ACC112 (cell line): ENCODE data around the gene SEMA4C.

Experiments
- H2AFZ ChIP-seq: fragments of 200-600 bp; sonication (generic); one replicate; pipeline ENCODE4 v1.6.0; 2017; ENCODE audit warnings: antibody characterized with exemption, low read length; ENCODE audit not compliant: unreplicated experiment
- H3K27ac ChIP-seq: fragments of 200-600 bp; sonication (generic); 2 replicates; pipeline ENCODE4 v1.5.1; 2014; ENCODE audit warnings: low read depth, mild to moderate bottlenecking, antibody characterized with exemption, low read length, moderate library complexity
- H3K27me3 ChIP-seq: fragments of 200-600 bp; sonication (generic); 2 replicates; pipeline ENCODE4 v1.6.1; 2014; ENCODE audit warnings: mild to moderate bottlenecking, antibody characterized with exemption, low read length, moderate library complexity, mixed read lengths; ENCODE audit not compliant: insufficient read depth
- H3K36me3 ChIP-seq: fragments of 200-600 bp; sonication (generic); 2 replicates; pipeline ENCODE4 v1.6.1; 2016; ENCODE audit warnings: mild to moderate bottlenecking, antibody characterized with exemption, low read length, moderate library complexity, mixed read lengths; ENCODE audit not compliant: insufficient read depth
- H3K4me1 ChIP-seq: fragments of 200-600 bp; sonication (generic); one replicate; pipeline ENCODE4 v1.6.1; 2016; ENCODE audit warnings: low read length, mixed read lengths; ENCODE audit not compliant: insufficient read depth, unreplicated experiment, control insufficient read depth
- H3K4me3 ChIP-seq: fragments of 200-600 bp; sonication (generic); 2 replicates; pipeline ENCODE4 v1.5.1; 2014; ENCODE audit warnings: mild to moderate bottlenecking, low read depth, low read length
- H3K79me2 ChIP-seq: fragments of 200-600 bp; sonication (generic); one replicate; pipeline ENCODE4 v1.6.0; 2016; ENCODE audit warnings: low read length; ENCODE audit not compliant: control insufficient read depth, unreplicated experiment, insufficient read depth

SEMA4C gene

GRCh38 chr2:96909611-96910021 lies 39.7 kb upstream of the SEMA4C start:
- Histone ChIP-seq H2AFZ (no peak overlapping the region), H3K27me3 (peaks cover 17% of the 10 kb centered on the region), H3K4me3 (no peak overlapping the region), H3K4me1 (no peaks in the 10 kb centered on the region), H3K36me3 (no peaks in the 10 kb centered on the region), H3K79me2 (no peaks in the 10 kb centered on the region), H3K27ac (no peak overlapping the region)

DNA sequence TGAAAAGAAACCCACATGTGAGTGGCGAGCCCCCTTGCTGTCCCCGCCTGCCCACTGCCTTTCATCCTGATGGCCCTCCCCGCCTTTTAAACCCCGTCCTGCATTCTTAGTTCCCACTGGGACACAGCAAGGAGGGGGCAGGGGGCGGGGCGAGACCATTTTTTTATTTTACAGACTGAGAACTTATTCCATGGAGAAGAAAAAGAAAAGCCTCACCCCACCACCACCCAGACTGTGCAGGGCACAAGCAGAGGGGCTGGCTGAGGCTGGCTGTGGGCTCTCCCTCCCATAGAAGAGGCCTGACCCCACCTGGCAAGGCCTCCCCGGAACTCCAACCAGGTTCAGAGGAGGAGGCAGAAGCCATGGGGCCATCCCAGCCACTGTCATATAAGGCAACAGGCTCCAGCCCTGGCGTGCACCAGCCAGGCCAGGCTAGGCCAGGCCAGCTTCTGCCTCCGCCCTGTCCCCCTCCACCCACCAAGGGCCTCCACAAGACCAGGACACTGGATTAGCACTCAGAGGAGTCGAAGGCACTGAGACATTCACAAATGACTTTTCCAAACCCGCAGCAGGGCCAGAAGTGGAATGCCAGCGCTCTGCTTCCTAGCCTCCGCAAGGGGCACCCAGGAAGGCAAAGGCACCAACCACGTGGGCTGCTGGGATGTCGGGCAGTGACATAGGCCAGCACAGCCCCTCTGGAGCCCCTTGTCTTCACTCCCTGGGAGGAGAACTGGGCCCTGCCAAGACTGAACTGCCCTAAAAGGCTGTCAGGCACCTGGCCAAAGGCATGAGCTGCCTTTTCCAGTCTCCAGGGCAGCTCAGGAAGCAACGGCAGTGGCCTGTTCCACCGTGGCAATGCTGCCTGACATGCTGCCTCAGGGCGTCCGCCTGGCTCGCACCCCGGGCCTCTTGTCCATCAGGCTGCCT lies 37.5 kb upstream of the SEMA4C start:
- Histone ChIP-seq H2AFZ (no peak overlapping the region), H3K79me2 (no peaks in the 10 kb centered on the region), H3K4me3 (no peak overlapping the region), H3K36me3 (no peaks in the 10 kb centered on the region), H3K4me1 (no peaks in the 10 kb centered on the region), H3K27ac (no peak overlapping the region), H3K27me3 (peaks cover 14% of the 10 kb centered on the region)

- no peak overlapping the region for H2AFZ ChIP-seq
- no peak overlapping the region for H3K4me3 ChIP-seq
- H3K27ac ChIP-seq = no peak overlapping the region
- H3K4me1 ChIP-seq = no peaks in the 10 kb centered on the region
- H3K79me2 ChIP-seq = no peaks in the 10 kb centered on the region
- peaks cover 14% of the 10 kb centered on the region for H3K27me3 ChIP-seq
- H3K36me3 ChIP-seq = no peaks in the 10 kb centered on the region
Observed at GRCh38 chr2:96906729-96907114, 36.8 kb upstream of the SEMA4C start.

DNA sequence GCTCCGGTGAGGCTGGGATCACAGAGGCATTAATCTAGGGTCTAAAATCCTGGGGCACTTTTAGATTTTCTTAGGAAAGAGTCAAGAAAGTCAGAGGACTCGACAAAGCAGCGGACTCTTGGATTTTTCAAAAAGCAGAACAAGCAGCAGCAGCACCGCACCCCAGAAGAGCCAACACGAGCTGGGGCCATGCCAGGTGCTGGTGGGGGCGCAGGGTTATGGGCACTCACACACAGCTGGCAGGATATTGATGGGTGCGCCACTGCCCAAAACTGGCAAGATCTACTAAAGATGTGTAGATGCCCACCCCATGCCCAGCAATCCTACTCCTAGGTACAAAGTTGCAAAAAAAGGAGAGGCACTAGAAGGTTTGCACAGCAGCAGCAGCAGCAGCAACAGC lies 33.9 kb upstream of the SEMA4C start:
- H3K36me3 ChIP-seq = no peaks in the 10 kb centered on the region
- no peaks in the 10 kb centered on the region for H3K79me2 ChIP-seq
- H3K4me1 ChIP-seq = peaks cover 4% of the 10 kb centered on the region
- no peak overlapping the region for H3K4me3 ChIP-seq
- no peak overlapping the region for H3K27ac ChIP-seq
- no peaks in the 10 kb centered on the region for H3K27me3 ChIP-seq
- H2AFZ ChIP-seq = no peak overlapping the region

GRCh38 chr2:96903318-96903717 lies 33.4 kb upstream of the SEMA4C start:
- Histone ChIP-seq H3K27me3 (no peaks in the 10 kb centered on the region), H3K27ac (no peak overlapping the region), H3K4me3 (no peak overlapping the region), H3K79me2 (no peaks in the 10 kb centered on the region), H3K4me1 (peaks cover 5% of the 10 kb centered on the region), H2AFZ (no peak overlapping the region), H3K36me3 (no peaks in the 10 kb centered on the region)

- peaks cover 5% of the 10 kb centered on the region for H3K4me1 ChIP-seq
- no peak overlapping the region for H3K27ac ChIP-seq
- no peak overlapping the region for H2AFZ ChIP-seq
- H3K79me2 ChIP-seq = no peaks in the 10 kb centered on the region
- no peaks in the 10 kb centered on the region for H3K36me3 ChIP-seq
- no peaks in the 10 kb centered on the region for H3K27me3 ChIP-seq
- no peak overlapping the region for H3K4me3 ChIP-seq
Observed at GRCh38 chr2:96900237-96900636, 30.4 kb upstream of the SEMA4C start.

GRCh38 chr2:96899413-96899741 lies 29.5 kb upstream of the SEMA4C start:
- no peaks in the 10 kb centered on the region for H3K79me2 ChIP-seq
- no peaks in the 10 kb centered on the region for H3K27me3 ChIP-seq
- no peaks in the 10 kb centered on the region for H3K36me3 ChIP-seq
- no peak overlapping the region for H2AFZ ChIP-seq
- H3K4me1 ChIP-seq = peaks cover 5% of the 10 kb centered on the region
- H3K4me3 ChIP-seq = no peak overlapping the region
- H3K27ac ChIP-seq = no peak overlapping the region

DNA sequence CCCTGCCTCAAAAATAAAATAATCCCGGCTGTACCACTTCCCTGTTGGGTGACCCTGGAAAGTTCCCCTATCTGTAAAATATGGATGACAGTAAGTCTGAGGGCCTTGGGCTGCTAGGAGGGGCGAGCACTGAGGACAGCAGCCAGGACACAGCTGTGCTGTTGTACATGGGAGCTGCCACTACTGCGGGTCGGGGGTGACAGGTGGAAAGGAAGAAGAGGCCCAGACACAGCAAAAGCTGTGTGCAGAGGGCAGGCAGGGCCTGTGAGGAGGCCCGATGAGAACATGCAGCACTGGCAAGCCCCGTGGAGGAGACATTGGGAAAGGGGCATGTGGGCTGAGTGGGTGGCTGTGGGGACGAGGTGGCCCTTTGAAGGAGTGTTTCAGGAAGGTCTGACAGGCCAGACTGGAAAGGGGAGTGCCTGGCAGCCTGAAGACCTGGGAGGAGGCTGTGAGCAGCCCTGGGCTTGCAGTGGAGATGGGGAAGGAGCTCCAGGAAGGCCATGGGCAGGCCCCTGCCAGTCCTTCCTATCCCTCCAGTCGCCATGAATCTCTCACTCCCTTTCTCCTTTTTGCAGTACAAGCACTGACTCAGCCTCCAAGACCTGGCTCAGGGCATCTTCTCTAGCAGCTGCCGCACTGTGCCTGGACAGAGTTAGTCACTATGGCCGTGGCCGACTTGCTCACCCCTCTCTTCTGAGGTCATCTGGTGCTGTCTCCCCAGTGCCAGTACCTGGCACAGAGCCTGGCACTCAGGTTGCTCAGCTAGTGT lies 28.9 kb upstream of the SEMA4C start:
- H3K27me3 ChIP-seq = no peaks in the 10 kb centered on the region
- H3K36me3 ChIP-seq = no peaks in the 10 kb centered on the region
- H3K27ac ChIP-seq = no peak overlapping the region
- no peak overlapping the region for H3K4me3 ChIP-seq
- H3K4me1 ChIP-seq = peaks cover 5% of the 10 kb centered on the region
- H3K79me2 ChIP-seq = no peaks in the 10 kb centered on the region
- H2AFZ ChIP-seq = no peak overlapping the region

DNA sequence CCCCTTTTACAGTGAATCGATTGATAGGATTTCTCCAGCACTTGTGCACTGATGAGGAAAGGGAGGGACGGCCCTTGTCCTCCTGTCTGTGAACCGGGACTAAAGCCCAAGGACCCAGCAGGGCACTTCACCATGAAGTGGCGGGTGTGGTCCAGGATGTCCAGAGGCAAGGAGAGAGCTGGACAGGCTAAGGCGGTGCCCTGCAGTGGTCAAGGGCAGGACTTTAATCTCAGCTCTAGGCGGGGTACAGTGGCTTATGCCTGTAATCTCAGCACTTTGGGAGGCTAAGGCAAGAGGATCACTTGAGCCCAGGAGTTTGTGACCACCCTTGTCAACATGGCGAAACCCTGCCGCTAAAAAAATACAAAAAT lies 28.2 kb upstream of the SEMA4C start:
- Histone ChIP-seq H3K79me2 (no peaks in the 10 kb centered on the region), H3K27ac (no peak overlapping the region), H3K4me1 (peaks cover 5% of the 10 kb centered on the region), H2AFZ (no peak overlapping the region), H3K36me3 (no peaks in the 10 kb centered on the region), H3K4me3 (no peak overlapping the region), H3K27me3 (no peaks in the 10 kb centered on the region)

GRCh38 chr2:96897491-96898134 lies 27.7 kb upstream of the SEMA4C start:
- H3K4me3 ChIP-seq = no peak overlapping the region
- H3K36me3 ChIP-seq = no peaks in the 10 kb centered on the region
- H3K27me3 ChIP-seq = no peaks in the 10 kb centered on the region
- H3K4me1 ChIP-seq = peaks cover 5% of the 10 kb centered on the region
- H3K79me2 ChIP-seq = no peaks in the 10 kb centered on the region
- H3K27ac ChIP-seq = no peak overlapping the region
- H2AFZ ChIP-seq = no peak overlapping the region
